Loucy (cell line): ENCODE measurements around the gene NADSYN1.

Source experiments
- H2AFZ ChIP-seq: fragments of 200-600 bp; sonication (generic); 2 replicates; pipeline ENCODE4 v1.6.0; 2016; ENCODE audit warnings: antibody characterized with exemption, mild to moderate bottlenecking, low read length, moderate library complexity
- H3F3A ChIP-seq: fragments of 200-600 bp; 2 replicates; pipeline ENCODE4 v1.6.0; 2016; ENCODE audit warnings: antibody characterized with exemption, low read depth, mild to moderate bottlenecking
- H3K27me3 ChIP-seq: fragments of 200-600 bp; sonication (generic); 2 replicates; pipeline ENCODE4 v1.6.1; 2014; ENCODE audit warnings: low read length, mild to moderate bottlenecking; ENCODE audit not compliant: insufficient read depth, poor library complexity, severe bottlenecking
- H3K36me3 ChIP-seq: fragments of 200-600 bp; sonication (generic); 2 replicates; pipeline ENCODE4 v1.6.1; 2016; ENCODE audit warnings: low read length; ENCODE audit not compliant: insufficient read depth
- H3K4me1 ChIP-seq: fragments of 200-600 bp; sonication (generic); 2 replicates; pipeline ENCODE4 v1.5.1; 2014; ENCODE audit warnings: low read length, mild to moderate bottlenecking; ENCODE audit not compliant: insufficient read depth, poor library complexity, severe bottlenecking
- H3K4me2 ChIP-seq: fragments of 200-600 bp; sonication (generic); 2 replicates; pipeline ENCODE4 v1.6.0; 2014; ENCODE audit warnings: antibody characterized with exemption, low read length, low read depth, mild to moderate bottlenecking; ENCODE audit not compliant: poor library complexity, severe bottlenecking
- H3K4me3 ChIP-seq: fragments of 200-600 bp; sonication (generic); 2 replicates; pipeline ENCODE4 v1.5.1; 2014; ENCODE audit warnings: low read length, mild to moderate bottlenecking, mixed read lengths; ENCODE audit not compliant: poor library complexity, severe bottlenecking
- H3K79me2 ChIP-seq: fragments of 200-600 bp; sonication (generic); 2 replicates; pipeline ENCODE4 v1.6.1; 2014; ENCODE audit warnings: low read length; ENCODE audit not compliant: insufficient read depth
- H3K9ac ChIP-seq: fragments of 200-600 bp; sonication (generic); 2 replicates; pipeline ENCODE4 v1.6.0; 2014; ENCODE audit warnings: mild to moderate bottlenecking, low read depth, low read length, moderate library complexity; ENCODE audit not compliant: poor library complexity, severe bottlenecking
- H3K9me2 ChIP-seq: fragments of 200-600 bp; sonication (generic); replicated peaks from 2 replicates; pipeline ENCODE4 v1.6.1; 2016; ENCODE audit warnings: low read depth, low read length, mixed read lengths
- H3K9me3 ChIP-seq: fragments of 200-600 bp; sonication (generic); 2 replicates; pipeline ENCODE4 v1.6.1; 2014; ENCODE audit warnings: mild to moderate bottlenecking, antibody characterized with exemption, low read length, low read depth; ENCODE audit not compliant: insufficient read depth
- H4K20me1 ChIP-seq: fragments of 200-600 bp; sonication (generic); 2 replicates; pipeline ENCODE4 v1.6.0; 2014; ENCODE audit warnings: antibody characterized with exemption, low read length, mild to moderate bottlenecking; ENCODE audit not compliant: insufficient read depth, poor library complexity, severe bottlenecking
- CTCF ChIP-seq: fragments of 200-600 bp; sonication (generic); conservative IDR thresholded peaks from 2 replicates; pipeline ENCODE4 v1.5.1; 2014; ENCODE audit warnings: mild to moderate bottlenecking, antibody characterized with exemption, low read length
- EZH2phosphoT487 ChIP-seq: fragments of 200-600 bp; IDR thresholded peaks from 2 replicates; pipeline ENCODE4 v1.6.1; 2018; ENCODE audit warnings: antibody characterized with exemption, mild to moderate bottlenecking, moderate library complexity, borderline replicate concordance

Gene NADSYN1

GRCh38 chr11:71499125-71499524 lies 46.1 kb downstream of the NADSYN1 start:
- H3K36me3 ChIP-seq = peaks cover 63% of the 10 kb centered on the region; the same call in 1 of the 2 replicates
- H3K9ac ChIP-seq = no peak overlapping the region
- no peaks in the 10 kb centered on the region for H4K20me1 ChIP-seq
- no peaks in the 10 kb centered on the region for H3K9me3 ChIP-seq
- H3K79me2 ChIP-seq = no peaks in the 10 kb centered on the region
- H3K4me2 ChIP-seq = no peak overlapping the region
- H2AFZ ChIP-seq = no peak overlapping the region
- TF ChIP-seq EZH2phosphoT487 = no peak
- TF ChIP-seq CTCF = no peak
- no peak overlapping the region for H3K4me3 ChIP-seq
- no peaks in the 10 kb centered on the region for H3K9me2 ChIP-seq
- no peaks in the 10 kb centered on the region for H3K27me3 ChIP-seq
- H3K4me1 ChIP-seq = no peaks in the 10 kb centered on the region
- H3F3A ChIP-seq = no peaks in the 10 kb centered on the region

- Histone ChIP-seq H3K79me2 (no peaks in the 10 kb centered on the region), H2AFZ (no peak overlapping the region), H4K20me1 (no peaks in the 10 kb centered on the region), H3K9me2 (no peaks in the 10 kb centered on the region), H3K4me3 (no peak overlapping the region), H3K4me1 (no peaks in the 10 kb centered on the region), H3K27me3 (no peaks in the 10 kb centered on the region), H3K4me2 (no peak overlapping the region), H3K9me3 (no peaks in the 10 kb centered on the region), H3K36me3 (peaks cover 61% of the 10 kb centered on the region; the same call in 1 of the 2 replicates), H3F3A (no peaks in the 10 kb centered on the region), H3K9ac (no peak overlapping the region)
- no peak for TF ChIP-seq EZH2phosphoT487
- TF ChIP-seq CTCF = no peak
Measured at GRCh38 chr11:71499546-71499945, 46.5 kb downstream of the NADSYN1 start.

GRCh38 chr11:71500601-71501021 lies 47.6 kb downstream of the NADSYN1 start:
- Histone ChIP-seq H2AFZ (no peak overlapping the region), H3K4me2 (no peak overlapping the region), H4K20me1 (no peaks in the 10 kb centered on the region), H3K9ac (no peak overlapping the region), H3K36me3 (peaks cover 53% of the 10 kb centered on the region; the same call in 1 of the 2 replicates), H3F3A (no peaks in the 10 kb centered on the region), H3K79me2 (no peaks in the 10 kb centered on the region), H3K4me1 (no peaks in the 10 kb centered on the region), H3K9me2 (no peaks in the 10 kb centered on the region), H3K4me3 (no peak overlapping the region), H3K27me3 (no peaks in the 10 kb centered on the region), H3K9me3 (no peaks in the 10 kb centered on the region)
- TF ChIP-seq CTCF = no peak
- TF ChIP-seq EZH2phosphoT487 = no peak
